ENCODE measurements around the gene FADS3. TPM values are rescaled to one million over a fixed set of nuclear protein-coding genes. Genes with fewer than 3 reads are reported as not detected.

The FADS3 gene
- total and polyA plus RNA-seq, 2 of the 13 experiments (the other 11 are each of a cell fraction or from before 2014, with no cell fraction given): 13.4 to 23.2 TPM

DNA sequence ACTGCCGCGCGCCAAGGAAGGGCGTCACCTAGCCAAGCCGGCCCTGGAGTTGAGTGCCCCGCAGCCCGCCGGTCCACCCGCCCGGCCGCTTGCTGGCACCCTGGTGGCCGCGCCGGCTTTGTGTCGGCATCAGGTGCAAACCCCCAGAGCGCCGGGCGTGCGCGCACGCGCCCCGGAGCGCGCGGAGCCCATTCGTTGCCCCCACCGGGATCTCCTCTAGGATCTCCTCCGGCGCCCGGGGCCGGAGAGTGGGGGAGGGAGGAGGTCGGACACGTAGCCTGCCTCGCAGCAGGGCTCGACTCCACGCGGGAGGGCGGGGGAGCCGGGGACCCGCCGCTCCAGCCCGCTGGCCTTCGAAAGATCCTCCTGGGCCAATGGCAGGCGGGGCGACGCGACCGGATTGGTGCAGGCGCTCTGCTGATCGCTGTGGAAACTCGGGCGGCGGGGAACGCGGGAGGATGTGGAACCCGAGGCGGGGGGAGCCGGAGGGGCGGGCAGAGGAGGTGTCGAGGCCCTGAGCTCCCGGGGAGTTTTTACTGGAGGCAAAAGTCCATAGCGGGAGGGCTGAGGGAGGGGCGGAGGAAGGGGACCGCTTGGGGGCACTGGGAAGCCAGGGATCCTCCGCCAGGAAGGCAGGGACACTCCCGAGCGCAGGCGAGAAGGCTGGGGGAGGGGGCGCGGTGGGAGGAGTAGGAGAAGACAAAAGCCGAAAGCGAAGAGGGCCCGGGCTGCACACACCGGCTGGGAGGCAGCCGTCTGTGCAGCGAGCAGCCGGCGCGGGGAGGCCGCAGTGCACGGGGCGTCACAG, 63.6 kb downstream of the FADS3 start, which contains the start of gene FADS2 (continued):
- peak; percentile 25; the same call in 1 of the 2 replicates for TF ChIP-seq TOPORS (CRISPR knock-in tag; IDR thresholded peaks at IDR 0.05)
- TF ChIP-seq ZNF253 (CRISPR knock-in tag; IDR thresholded peaks at IDR 0.05; ENCODE audit: borderline replicate concordance): no peak
- TF ChIP-seq ZNF234 (CRISPR knock-in tag; conservative IDR thresholded peaks at IDR 0.05): no peak
- TF ChIP-seq GABPA (IDR thresholded peaks at IDR 0.05; ENCODE audit: low read depth, low read length): no peak
- TF ChIP-seq GABPA (CRISPR knock-in tag; IDR thresholded peaks at IDR 0.05; ENCODE audit: low read depth): no peak
- no peak for TF ChIP-seq ZNF720 (CRISPR knock-in tag; IDR thresholded peaks at IDR 0.05)
- 0 out of 2 replicates have a peak, but pooled peaks have one; percentile 38 for TF ChIP-seq ZFP90 (CRISPR knock-in tag; IDR thresholded peaks at IDR 0.05; ENCODE audit: borderline replicate concordance)
- no peak; the same call in 1 of the 2 replicates for TF ChIP-seq ZIK1 (CRISPR knock-in tag; IDR thresholded peaks at IDR 0.05; ENCODE audit: borderline replicate concordance, low read depth)
- TF ChIP-seq ZNF33A (CRISPR knock-in tag; IDR thresholded peaks at IDR 0.05; ENCODE audit: borderline replicate concordance): no peak
- TF ChIP-seq FOXM1 (CRISPR knock-in tag; IDR thresholded peaks at IDR 0.05): no peak
- TF ChIP-seq RFXAP (CRISPR knock-in tag; IDR thresholded peaks at IDR 0.05; ENCODE audit: borderline replicate concordance): no peak
- no peak for TF ChIP-seq ZBED4 (CRISPR knock-in tag; IDR thresholded peaks at IDR 0.05; ENCODE audit: borderline replicate concordance)
- TF ChIP-seq NFAT5 (CRISPR knock-in tag; IDR thresholded peaks at IDR 0.05): no peak
- no peak for TF ChIP-seq SNAPC2 (CRISPR knock-in tag; IDR thresholded peaks at IDR 0.05)
- no peak for TF ChIP-seq SIX4 (CRISPR knock-in tag; IDR thresholded peaks at IDR 0.05)
- TF ChIP-seq SMAD9 (CRISPR knock-in tag; IDR thresholded peaks at IDR 0.05): no peak
- TF ChIP-seq ZNF446 (CRISPR knock-in tag; IDR thresholded peaks at IDR 0.05): no peak
- TF ChIP-seq KAT8 (CRISPR knock-in tag; IDR thresholded peaks at IDR 0.05): no peak
- TF ChIP-seq ZNF563 (CRISPR knock-in tag; IDR thresholded peaks at IDR 0.05): no peak
- no peak for TF ChIP-seq ZNF615 (CRISPR knock-in tag; IDR thresholded peaks at IDR 0.05; ENCODE audit: borderline replicate concordance)
